ENCODE measurements around the gene SPACA7. TPM values are rescaled to one million over a fixed set of nuclear protein-coding genes. Genes with fewer than 3 reads are reported as not detected.

Gene SPACA7
- total and polyA plus RNA-seq, 11 donors = not detected

DNA sequence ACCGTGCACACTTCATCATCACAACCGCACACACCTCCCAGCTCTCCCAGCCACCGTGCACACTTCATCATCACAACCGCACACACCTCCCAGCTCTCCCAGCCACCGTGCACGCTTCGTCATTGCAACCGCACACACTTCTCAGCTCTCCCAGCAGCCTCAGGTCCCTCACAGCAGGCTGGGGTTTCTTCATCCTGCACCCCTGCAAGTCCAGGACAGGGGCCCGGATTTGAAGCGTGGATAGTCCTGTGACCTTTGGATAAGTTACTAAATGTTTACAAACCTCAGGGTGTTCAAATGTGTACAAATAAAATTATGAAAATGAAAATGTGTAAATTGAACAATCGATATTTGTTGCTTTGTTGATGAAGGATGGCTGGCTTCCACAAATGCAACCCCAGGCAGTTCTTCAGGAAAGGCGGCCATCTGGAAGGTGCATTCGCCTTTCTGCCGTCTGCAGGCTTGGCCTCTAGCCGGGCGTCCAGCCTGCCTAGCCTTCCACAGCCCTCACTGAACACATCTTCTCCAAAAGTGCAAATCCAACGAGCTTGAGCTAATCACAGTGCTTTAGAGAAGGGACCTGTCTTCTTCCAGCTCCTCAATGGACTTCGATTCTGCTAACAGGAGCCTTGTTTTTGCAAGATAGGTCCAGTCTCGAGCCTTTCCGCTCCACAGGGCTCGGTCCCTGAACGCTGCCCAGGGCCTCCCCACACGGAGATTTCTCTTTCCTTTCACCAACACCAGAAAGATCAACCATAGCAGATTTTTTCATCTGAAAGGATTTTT is 74.2 kb downstream of the SPACA7 start:
- H3K36me3 ChIP-seq = no peaks in the 10 kb centered on the region
- H3K27ac ChIP-seq = no peak overlapping the region
- ATAC-seq (no peak), DNase-seq (no peak)
- H3K4me1 ChIP-seq = no peaks in the 10 kb centered on the region
- no peak overlapping the region for H3K4me3 ChIP-seq
- H3K27me3 ChIP-seq = peaks cover 0 to 29% (median 4%) of the 10 kb centered on the region in 9 donors
- 80 to 86% (median 81%) methylated on average over 20 to 22 of the region's 23 CpGs for WGBS, 4 donors
- H3K9me3 ChIP-seq = no peaks in the 10 kb centered on the region
- TF ChIP-seq, protein P1, sequence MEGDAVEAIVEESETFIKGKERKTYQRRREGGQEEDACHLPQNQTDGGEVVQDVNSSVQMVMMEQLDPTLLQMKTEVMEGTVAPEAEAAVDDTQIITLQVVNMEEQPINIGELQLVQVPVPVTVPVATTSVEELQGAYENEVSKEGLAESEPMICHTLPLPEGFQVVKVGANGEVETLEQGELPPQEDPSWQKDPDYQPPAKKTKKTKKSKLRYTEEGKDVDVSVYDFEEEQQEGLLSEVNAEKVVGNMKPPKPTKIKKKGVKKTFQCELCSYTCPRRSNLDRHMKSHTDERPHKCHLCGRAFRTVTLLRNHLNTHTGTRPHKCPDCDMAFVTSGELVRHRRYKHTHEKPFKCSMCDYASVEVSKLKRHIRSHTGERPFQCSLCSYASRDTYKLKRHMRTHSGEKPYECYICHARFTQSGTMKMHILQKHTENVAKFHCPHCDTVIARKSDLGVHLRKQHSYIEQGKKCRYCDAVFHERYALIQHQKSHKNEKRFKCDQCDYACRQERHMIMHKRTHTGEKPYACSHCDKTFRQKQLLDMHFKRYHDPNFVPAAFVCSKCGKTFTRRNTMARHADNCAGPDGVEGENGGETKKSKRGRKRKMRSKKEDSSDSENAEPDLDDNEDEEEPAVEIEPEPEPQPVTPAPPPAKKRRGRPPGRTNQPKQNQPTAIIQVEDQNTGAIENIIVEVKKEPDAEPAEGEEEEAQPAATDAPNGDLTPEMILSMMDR (IDR thresholded peaks at IDR 0.05) = no peak
- no peak for TF ChIP-seq POLR2A (IDR thresholded peaks at IDR 0.05)
- intact Hi-C loops (cut with DNase I) = no loop called here

DNA sequence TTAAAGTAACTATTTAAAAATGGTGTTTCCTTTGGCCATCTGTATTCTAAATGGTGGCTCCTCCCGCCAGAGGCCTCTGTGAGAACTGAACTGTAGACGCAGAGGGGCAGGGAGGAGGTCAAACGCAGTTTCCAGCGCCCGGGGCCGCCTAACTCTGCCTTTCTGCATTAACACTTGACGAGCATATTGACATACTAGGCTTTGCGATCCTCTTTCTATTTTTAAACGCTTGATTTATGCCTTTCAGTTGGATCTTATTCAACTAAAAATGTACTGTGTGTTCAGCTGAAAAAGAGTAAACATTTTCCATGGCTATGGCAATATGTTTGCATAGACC is 74.7 kb downstream of the SPACA7 start:
- no peak for DNase-seq
- peaks cover 0 to 23% (median 4%) of the 10 kb centered on the region in 9 donors for H3K27me3 ChIP-seq
- H3K4me1 ChIP-seq = no peaks in the 10 kb centered on the region
- no peak for ATAC-seq
- no peaks in the 10 kb centered on the region for H3K36me3 ChIP-seq
- no peak overlapping the region for H3K27ac ChIP-seq
- no peaks in the 10 kb centered on the region for H3K9me3 ChIP-seq
- intact Hi-C loops (cut with DNase I) = no loop called here
- TF ChIP-seq, protein P1 (IDR thresholded peaks at IDR 0.05) = no peak
- no peak for TF ChIP-seq POLR2A (IDR thresholded peaks at IDR 0.05)
- H3K4me3 ChIP-seq = no peak overlapping the region
- WGBS, 4 donors = 59 to 65% (median 62%) methylated on average over 9 of the region's 9 CpGs

DNA sequence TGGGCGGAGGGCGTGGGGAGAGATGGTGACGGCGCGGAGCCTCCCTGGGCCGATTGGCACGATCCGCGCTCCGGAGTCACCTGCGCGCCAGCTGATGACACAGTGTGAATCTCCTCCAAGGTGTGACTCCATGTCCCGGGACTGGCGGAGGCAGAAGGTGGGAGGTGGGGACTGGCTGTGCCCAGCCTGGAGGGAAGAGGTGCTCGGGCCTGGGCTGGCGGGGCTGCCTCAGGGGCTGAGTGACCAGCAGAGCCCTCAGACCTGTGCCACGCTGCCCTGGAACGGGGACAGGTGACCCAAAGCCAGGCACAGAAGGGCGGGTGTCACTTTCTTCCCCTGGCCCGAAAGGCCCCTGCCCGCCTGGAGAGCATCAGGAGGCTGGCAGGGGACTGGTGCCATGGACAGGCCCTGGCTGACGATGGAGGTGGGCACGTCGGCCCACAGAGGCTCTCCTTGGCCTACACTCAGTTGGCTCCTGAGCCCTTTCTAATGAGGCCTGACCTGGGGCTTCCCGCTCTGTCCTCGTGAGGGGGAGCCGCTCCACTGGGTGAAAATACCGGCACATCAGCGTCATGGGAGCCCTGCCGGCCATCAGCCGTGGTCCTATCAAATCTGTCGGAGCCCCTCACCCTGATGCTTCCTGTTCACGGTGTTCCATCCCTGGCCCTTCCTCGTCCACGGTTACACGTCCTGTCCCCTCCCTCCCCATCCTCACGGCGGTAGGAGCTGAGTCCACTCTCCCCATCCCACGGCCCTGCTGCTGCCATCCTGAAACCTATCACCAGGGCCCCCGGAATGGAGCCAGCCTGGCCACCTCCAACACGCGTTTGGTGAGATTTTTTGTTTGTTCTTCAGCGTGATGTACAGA is 75.6 kb downstream of the SPACA7 start:
- DNase-seq = peak in 1 of 5 donors; percentile 60
- Histone ChIP-seq H3K4me1 (no peaks in the 10 kb centered on the region), H3K27me3 (peaks cover 0 to 16% (median 0%) of the 10 kb centered on the region in 9 donors), H3K36me3 (no peaks in the 10 kb centered on the region), H3K9me3 (no peaks in the 10 kb centered on the region), H3K27ac (no peak overlapping the region), H3K4me3 (no peak overlapping the region)
- intact Hi-C loops (cut with DNase I) = no loop called here
- WGBS, 4 donors = 75 to 85% (median 81%) methylated on average over 37 to 43 of the region's 43 CpGs
- TF ChIP-seq, protein P1 (IDR thresholded peaks at IDR 0.05) = no peak
- no peak for TF ChIP-seq POLR2A (IDR thresholded peaks at IDR 0.05)
- ATAC-seq = no peak
